Muscle of leg (tissue), 11 donors: ENCODE results near the gene TMEM163. TPM values are rescaled to one million over a fixed set of nuclear protein-coding genes. Genes with fewer than 3 reads are reported as not detected.
"Not testable (repeated sequence)": the region's sequence is repeated elsewhere in the genome, so short reads cannot be mapped to it uniquely, and the experiment has no call there.

Experiments used
- DNase-seq: peaks from one replicate; pipeline ENCODE4 v3.0.0; 2013
- H3K27ac ChIP-seq: one replicate; pipeline ENCODE4 v1.5.1; 2013; ENCODE audit warnings: mild to moderate bottlenecking, low read length, control low read depth
- H3K27me3 ChIP-seq: one replicate; pipeline ENCODE4 v1.6.1; 2013; ENCODE audit warnings: low read length; ENCODE audit not compliant: control insufficient read depth, insufficient read depth
- H3K36me3 ChIP-seq: one replicate; pipeline ENCODE4 v1.6.1; 2013; ENCODE audit warnings: low read length; ENCODE audit not compliant: control insufficient read depth, insufficient read depth
- H3K4me1 ChIP-seq: one replicate; pipeline ENCODE4 v1.6.1; 2013; ENCODE audit warnings: low read length; ENCODE audit not compliant: control insufficient read depth, insufficient read depth
- H3K4me3 ChIP-seq: one replicate; pipeline ENCODE4 v1.5.1; 2013; ENCODE audit warnings: low read length, control low read depth
- H3K9me3 ChIP-seq: replicated peaks from 2 replicates; pipeline ENCODE4 v1.6.1; 2013; ENCODE audit warnings: low read depth, low read length; ENCODE audit not compliant: control insufficient read depth
- WGBS: methylation state at CpG from one replicate; pipeline ENCODE4 v1.1.5; 2013; ENCODE audit warnings: missing lambda C conversion rate; ENCODE audit not compliant: insufficient coverage; 5-methylcytosine and 5-hydroxymethylcytosine counted together
- polyA plus RNA-seq, 8 donors: library from polyadenylated mRNA; unstranded; fragments of 120-200 nt; gene quantifications; one replicate each; pipeline versions ENCODE4 v1.2.1 to v1.2.3, GENCODE V29; 2013; ENCODE audit warnings: inconsistent platforms in 1 of 8, low replicate concordance in 1 of 8; ENCODE audit not compliant: insufficient read length in 8 of 8, insufficient read depth in 1 of 8
- total RNA-seq: library from RNA; stranded (reverse); fragments of 120-200 nt; gene quantifications from one replicate; pipeline ENCODE4 v1.2.4, GENCODE V29; 2013

Gene TMEM163
- total and polyA plus RNA-seq, 9 donors, result 0.66 to 3.5 (median 1.8) TPM

DNA sequence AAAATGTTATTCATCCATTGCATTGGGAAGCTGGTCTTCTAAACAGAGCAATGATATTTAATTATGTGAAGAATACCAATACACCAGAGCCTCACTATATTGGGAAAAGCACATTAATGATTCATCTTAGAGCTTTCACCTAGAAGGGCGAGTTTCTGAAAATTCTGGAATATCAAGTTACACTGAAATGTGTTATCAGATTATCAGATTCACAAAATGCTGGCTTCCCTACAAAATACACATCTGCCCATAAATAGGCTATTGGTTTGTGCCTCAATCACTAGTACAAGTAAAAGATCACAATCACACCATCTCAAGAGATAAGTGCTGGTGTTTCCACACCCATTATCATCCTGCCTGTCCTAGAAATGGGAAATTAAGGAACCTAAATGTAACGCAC, 200.7 kb downstream of the TMEM163 start:
- WGBS, result no CpG with 5 or more reads among the region's 2 CpGs
- Histone ChIP-seq H3K27ac (no peak overlapping the region), H3K36me3 (no peaks in the 10 kb centered on the region), H3K4me1 (no peaks in the 10 kb centered on the region), H3K27me3 (no peaks in the 10 kb centered on the region), H3K4me3 (no peak overlapping the region), H3K9me3 (no peaks in the 10 kb centered on the region)
- no peak for DNase-seq

DNA sequence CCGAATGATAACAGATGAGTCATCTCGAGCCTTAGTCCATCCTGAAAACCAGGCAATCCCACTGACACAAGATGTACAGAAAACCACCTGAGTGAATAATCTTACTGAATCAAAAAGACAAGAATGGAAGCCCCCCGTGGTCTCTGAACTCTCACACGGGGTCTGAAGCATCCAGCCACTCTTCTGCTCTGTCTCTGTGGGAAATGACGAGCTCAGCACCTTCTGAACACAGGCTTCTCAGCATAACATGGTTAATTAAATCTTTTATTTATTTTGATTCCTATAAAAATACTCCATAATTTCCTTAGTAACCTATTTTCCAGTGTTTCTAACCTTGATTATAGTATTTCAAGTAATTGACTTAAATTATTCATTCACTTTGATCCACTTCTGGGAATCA, 203.7 kb downstream of the TMEM163 start:
- no peaks in the 10 kb centered on the region for H3K9me3 ChIP-seq
- H3K4me1 ChIP-seq, result no peaks in the 10 kb centered on the region
- no peak for DNase-seq
- H3K36me3 ChIP-seq, result no peaks in the 10 kb centered on the region
- WGBS, result 67% methylated on average over 4 of the region's 5 CpGs
- H3K27ac ChIP-seq, result no peak overlapping the region
- H3K27me3 ChIP-seq, result no peaks in the 10 kb centered on the region
- no peak overlapping the region for H3K4me3 ChIP-seq

DNA sequence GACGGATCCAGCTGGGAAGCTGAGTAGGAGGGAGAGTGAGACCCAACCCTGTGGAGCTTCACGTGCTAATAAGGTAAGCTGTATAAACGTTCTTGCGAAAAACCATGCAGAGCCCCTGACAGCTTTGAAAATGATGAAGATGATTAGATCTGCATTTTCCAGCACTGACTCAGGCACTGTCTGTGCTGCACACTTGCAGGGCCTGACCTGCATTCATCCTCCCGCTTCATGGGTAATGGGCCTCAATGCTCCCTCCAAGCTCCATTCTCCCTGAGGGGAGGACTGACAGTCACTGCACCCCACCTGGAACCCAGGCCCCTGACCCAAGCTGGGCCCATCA, 205.4 kb downstream of the TMEM163 start:
- Histone ChIP-seq H3K4me3 (no peak overlapping the region), H3K9me3 (no peaks in the 10 kb centered on the region), H3K36me3 (no peaks in the 10 kb centered on the region), H3K27ac (no peak overlapping the region), H3K4me1 (no peaks in the 10 kb centered on the region), H3K27me3 (no peaks in the 10 kb centered on the region)
- 66% methylated on average over 5 of the region's 5 CpGs for WGBS
- DNase-seq, result no peak

DNA sequence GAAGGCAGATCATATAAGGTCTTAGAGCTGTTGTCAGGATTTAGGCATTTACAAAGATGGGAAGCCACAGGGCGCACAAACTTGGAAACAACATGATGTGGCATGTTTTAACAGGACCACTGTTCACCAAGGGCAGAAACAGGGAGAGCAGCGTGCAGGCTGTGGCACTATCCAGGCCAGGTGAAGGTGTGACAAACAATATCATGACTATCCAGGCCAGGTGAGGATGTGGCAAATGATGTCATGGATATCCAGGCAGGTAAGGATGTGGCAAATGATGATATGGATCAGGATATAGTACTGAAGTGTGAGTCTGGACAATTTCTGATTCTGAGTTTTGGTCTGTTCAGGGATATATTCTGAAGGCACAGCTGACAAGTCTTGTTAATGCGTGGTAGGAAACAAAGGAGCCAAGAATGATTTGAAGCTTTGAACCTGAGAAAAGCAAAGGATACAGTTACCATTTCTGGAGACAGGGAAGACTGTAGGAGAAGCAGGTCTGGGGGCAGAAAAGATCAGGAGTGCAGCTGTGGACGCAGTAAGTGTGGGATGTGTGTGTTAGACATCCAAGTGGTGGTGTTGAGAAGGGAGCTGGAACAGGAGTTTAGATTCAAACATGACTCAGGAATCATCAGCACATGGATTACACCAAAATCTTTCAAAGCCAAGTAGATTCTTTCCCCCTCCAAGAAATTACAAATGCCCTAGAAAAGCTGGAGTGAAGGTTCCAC, 205.9 kb downstream of the TMEM163 start:
- Histone ChIP-seq H3K4me1 (no peaks in the 10 kb centered on the region), H3K27me3 (no peaks in the 10 kb centered on the region), H3K36me3 (no peaks in the 10 kb centered on the region), H3K9me3 (no peaks in the 10 kb centered on the region), H3K27ac (no peak overlapping the region), H3K4me3 (no peak overlapping the region)
- 80% methylated on average over 3 of the region's 4 CpGs for WGBS
- DNase-seq, result peak; percentile 13

DNA sequence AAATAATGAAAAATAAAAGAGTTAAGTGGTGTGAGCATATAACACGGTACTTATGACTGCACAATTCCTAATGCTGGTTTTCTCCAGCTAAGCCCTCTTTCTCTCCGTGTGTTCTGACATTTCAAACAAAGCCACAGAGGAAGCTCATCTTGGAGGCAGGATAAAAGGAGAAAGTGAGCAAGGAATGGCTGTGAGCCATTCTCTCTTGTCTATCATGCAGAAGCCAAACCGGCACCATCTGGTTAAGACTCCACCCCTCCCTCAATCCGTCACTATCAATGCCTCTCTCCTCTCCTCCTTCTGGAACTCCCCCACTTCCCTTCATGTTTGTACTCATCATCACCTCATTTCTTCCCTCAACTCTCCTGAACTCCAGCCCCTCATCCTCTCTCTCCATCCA, 210.4 kb downstream of the TMEM163 start:
- no peak for DNase-seq
- Histone ChIP-seq H3K4me3 (no peak overlapping the region), H3K4me1 (no peaks in the 10 kb centered on the region), H3K27me3 (no peaks in the 10 kb centered on the region), H3K27ac (no peak overlapping the region), H3K9me3 (no peaks in the 10 kb centered on the region), H3K36me3 (no peaks in the 10 kb centered on the region)
- WGBS, result 29% methylated on average over 2 of the region's 4 CpGs

DNA sequence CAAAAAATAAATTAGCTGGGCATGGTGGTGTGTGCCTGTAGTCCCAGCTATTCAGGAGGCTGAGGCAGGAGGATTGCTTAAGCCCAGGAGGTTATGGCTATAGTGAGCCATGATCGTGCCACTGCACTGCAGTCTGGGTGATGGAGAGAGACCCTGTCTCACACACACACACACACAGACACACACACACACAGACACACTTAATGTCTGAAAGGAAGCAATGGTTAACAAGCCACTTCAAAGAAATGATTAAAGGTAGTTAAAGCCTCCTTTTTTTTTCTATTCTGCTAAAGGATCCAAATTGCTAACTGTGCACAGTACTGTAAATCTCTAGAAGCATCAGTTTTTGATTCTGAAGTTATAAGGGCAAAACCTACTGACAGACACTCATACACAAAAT, 211.1 kb downstream of the TMEM163 start:
- Histone ChIP-seq H3K36me3 (no peaks in the 10 kb centered on the region), H3K27ac (no peak overlapping the region), H3K4me1 (no peaks in the 10 kb centered on the region), H3K9me3 (no peaks in the 10 kb centered on the region), H3K27me3 (no peaks in the 10 kb centered on the region), H3K4me3 (no peak overlapping the region)
- WGBS, result no CpG with 5 or more reads among the region's 1 CpG
- DNase-seq, result no peak

DNA sequence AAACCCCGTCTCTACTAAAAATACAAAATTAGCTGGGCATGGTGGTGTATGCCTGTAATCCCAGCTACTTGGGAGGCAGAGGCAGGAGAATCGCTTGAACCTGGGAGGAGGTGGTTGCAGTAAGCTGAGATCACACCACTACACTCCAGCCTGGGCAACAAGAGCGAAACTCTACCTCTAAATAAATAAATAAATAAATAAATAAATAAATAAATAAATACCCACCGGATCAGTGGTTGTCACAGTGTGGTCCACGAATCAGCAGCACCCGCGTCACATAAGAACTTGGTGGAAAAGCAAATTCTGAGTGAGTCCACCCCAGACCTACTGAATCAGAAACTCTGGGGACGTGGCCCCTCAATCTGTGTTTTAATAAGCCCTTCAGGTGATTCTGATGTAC, 211.6 kb downstream of the TMEM163 start:
- WGBS, result 95% methylated on average over 6 of the region's 8 CpGs
- not testable (repeated sequence) for H3K36me3 ChIP-seq, H3K27ac ChIP-seq

DNA sequence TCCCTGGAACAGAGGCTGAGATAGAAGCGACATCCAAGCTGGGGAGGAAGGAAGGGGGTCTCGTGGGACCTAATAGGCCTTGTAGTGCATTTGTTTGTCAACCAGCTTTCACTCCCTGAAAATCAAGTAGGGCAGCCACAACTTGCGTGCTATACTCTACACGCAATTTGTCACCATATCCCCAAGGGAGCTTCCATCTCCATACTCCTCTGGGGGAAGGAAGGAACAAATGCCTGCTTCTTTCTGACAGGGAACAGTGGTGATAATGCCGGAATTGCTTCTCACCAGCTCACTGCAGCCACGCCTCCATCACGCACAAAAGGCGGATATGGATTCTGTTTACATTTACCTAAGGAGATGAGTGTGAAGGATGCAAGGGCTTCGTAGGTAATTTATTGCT, 213.4 kb downstream of the TMEM163 start:
- Histone ChIP-seq H3K27me3 (no peaks in the 10 kb centered on the region), H3K4me1 (no peaks in the 10 kb centered on the region), H3K4me3 (no peak overlapping the region), H3K27ac (no peak overlapping the region), H3K9me3 (no peaks in the 10 kb centered on the region), H3K36me3 (no peaks in the 10 kb centered on the region)
- 88% methylated on average over 1 of the region's 9 CpGs for WGBS
- DNase-seq, result no peak

More for the DNA sequence above, 211.6 kb downstream of the TMEM163 start:
- not testable (repeated sequence) for H3K4me3 ChIP-seq, H3K9me3 ChIP-seq, H3K27me3 ChIP-seq, DNase-seq, H3K4me1 ChIP-seq

DNA sequence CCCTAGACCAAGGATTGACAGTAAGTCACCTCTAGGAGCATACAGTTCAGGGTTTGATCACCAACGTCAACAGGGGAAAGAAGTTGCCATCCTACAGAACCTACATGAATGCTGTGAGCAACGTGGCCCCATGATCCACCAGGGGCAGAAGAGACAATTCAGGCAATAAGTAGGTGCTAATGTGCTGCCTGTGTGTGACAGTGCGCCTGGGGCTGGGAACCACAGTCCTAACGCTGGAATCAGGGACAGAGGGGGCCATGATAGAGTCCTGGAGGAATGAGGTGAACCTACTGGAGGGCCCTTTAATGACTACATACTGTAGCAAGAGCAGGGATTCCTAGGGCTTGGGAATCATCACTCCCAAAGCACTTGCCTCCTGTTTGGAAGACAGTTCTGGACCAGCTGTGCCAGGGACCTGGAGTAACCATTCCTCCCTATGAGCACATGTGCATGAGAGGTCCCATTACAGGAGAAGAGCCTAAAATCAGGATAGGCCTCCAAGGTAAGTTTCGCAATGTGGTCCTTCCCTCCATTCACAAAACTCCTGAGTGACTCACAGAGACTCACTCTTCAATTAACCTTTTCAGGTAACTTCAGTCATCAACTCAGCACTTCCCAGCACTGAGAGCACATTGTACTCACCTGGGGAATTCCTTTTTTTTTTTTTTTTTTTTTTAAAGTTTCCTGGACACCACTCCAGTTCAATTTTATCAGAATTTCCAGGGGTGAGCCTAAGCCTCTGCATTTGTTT, 214.0 kb downstream of the TMEM163 start:
- H3K27ac ChIP-seq, result no peak overlapping the region
- no peak for DNase-seq
- H3K4me1 ChIP-seq, result no peaks in the 10 kb centered on the region
- H3K27me3 ChIP-seq, result no peaks in the 10 kb centered on the region
- H3K36me3 ChIP-seq, result no peaks in the 10 kb centered on the region
- 64% methylated on average over 5 of the region's 5 CpGs for WGBS
- no peak overlapping the region for H3K4me3 ChIP-seq
- H3K9me3 ChIP-seq, result no peaks in the 10 kb centered on the region

DNA sequence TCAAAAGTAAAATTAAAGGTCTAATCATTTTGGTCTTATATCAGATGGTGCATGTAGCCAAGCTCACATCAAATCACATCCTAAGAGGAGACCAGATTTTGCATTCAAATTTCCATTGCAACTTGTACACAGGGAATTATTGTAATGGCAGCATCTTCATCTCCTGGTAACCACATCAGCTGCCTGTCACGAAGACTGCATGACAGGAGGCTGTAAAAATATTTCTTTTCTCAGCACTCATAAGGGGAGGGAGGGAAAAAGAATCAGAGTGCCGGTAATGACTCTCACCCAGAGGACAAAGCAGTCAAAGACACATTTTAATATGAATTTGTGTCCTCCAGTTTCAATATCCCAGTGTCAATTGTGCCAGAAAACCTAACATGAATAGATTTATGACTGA, 216.7 kb downstream of the TMEM163 start:
- no CpG with 5 or more reads among the region's 2 CpGs for WGBS
- H3K4me3 ChIP-seq, result no peak overlapping the region
- no peaks in the 10 kb centered on the region for H3K9me3 ChIP-seq
- no peaks in the 10 kb centered on the region for H3K27me3 ChIP-seq
- H3K36me3 ChIP-seq, result no peaks in the 10 kb centered on the region
- H3K27ac ChIP-seq, result no peak overlapping the region
- no peak for DNase-seq
- peaks cover 7% of the 10 kb centered on the region for H3K4me1 ChIP-seq
